HG03280 (cell line): ENCODE results near the gene PRSS53.
"Not testable (repeated sequence)": the region's sequence is repeated elsewhere in the genome, so short reads cannot be mapped to it uniquely, and the experiment has no call there.

Experiments
- ATAC-seq: cut with Tn5 transposase; IDR thresholded peaks from one replicate; pipeline ENCODE4 v1.9.1; 2021; ENCODE audit warnings: mild to moderate bottlenecking, moderate library complexity; ENCODE audit not compliant: unreplicated experiment

Gene PRSS53

GRCh38 chr16:31088459-31089183, at the start of gene PRSS53:
Gene PRSS53 (minus strand): TSS chr16:31088943. CDS start chr16:31088809, 134 bp downstream.
- no peak for ATAC-seq

- not testable (repeated sequence) for ATAC-seq
Measured at GRCh38 chr16:31136822-31137499, 48.2 kb upstream of the PRSS53 start.

- ATAC-seq, result no peak
Measured at GRCh38 chr16:31136287-31136662, 47.5 kb upstream of the PRSS53 start.

- no peak for ATAC-seq
Measured at GRCh38 chr16:31135535-31136286, 47.0 kb upstream of the PRSS53 start, which contains the start of gene PRSS8. Gene PRSS8 (minus strand): TSS chr16:31135727. CDS start chr16:31135498, 229 bp downstream.

GRCh38 chr16:31134625-31135534, 46.1 kb upstream of the PRSS53 start:
- ATAC-seq, result no peak

- ATAC-seq, result no peak
Measured at GRCh38 chr16:31134091-31134571, 45.4 kb upstream of the PRSS53 start.

GRCh38 chr16:31133046-31133501, 44.3 kb upstream of the PRSS53 start:
- no peak for ATAC-seq

- ATAC-seq, result no peak
Measured at GRCh38 chr16:31132303-31132979, 43.7 kb upstream of the PRSS53 start.

- no peak for ATAC-seq
Measured at GRCh38 chr16:31131841-31132271, 43.1 kb upstream of the PRSS53 start.

GRCh38 chr16:31131416-31131815, 42.7 kb upstream of the PRSS53 start:
- no peak for ATAC-seq

- ATAC-seq, result no peak
Measured at GRCh38 chr16:31130899-31131298, 42.2 kb upstream of the PRSS53 start.

- ATAC-seq, result no peak
Measured at GRCh38 chr16:31130336-31130891, 41.7 kb upstream of the PRSS53 start.

- no peak for ATAC-seq
Measured at GRCh38 chr16:31129568-31130335, 41.0 kb upstream of the PRSS53 start.

GRCh38 chr16:31128711-31129567, 40.2 kb upstream of the PRSS53 start:
- no peak for ATAC-seq

GRCh38 chr16:31127182-31127581, 38.4 kb upstream of the PRSS53 start:
- ATAC-seq, result no peak

- no peak for ATAC-seq
Measured at GRCh38 chr16:31125844-31126243, 37.1 kb upstream of the PRSS53 start.

- no peak for ATAC-seq
Measured at GRCh38 chr16:31120129-31120528, 31.4 kb upstream of the PRSS53 start.
